ENCODE data around the gene APOL3. TPM values are rescaled to one million over a fixed set of nuclear protein-coding genes. Genes with fewer than 3 reads are reported as not detected.

The APOL3 gene
- total and polyA plus RNA-seq, 2 donors (not counting 3 experiments of a cell fraction or from before 2014, with no cell fraction given): 17.9 to 36.9 TPM

- dilution Hi-C loops (cut with MboI; ENCODE audit: extremely low pct_ligation_motif_present, low sequenced_read_pairs): no loop called here
- Histone ChIP-seq H3K9ac (replicated peaks; ENCODE audit: extremely low read depth, insufficient read depth, low read length) (no peak overlapping the region), H3K36me3 (ENCODE audit: control insufficient read depth in 2 of 2, extremely low read depth in 1 of 2, insufficient read depth in 2 of 2, low read length in 2 of 2) (no peaks in the 10 kb centered on the region), H3K9me1 (replicated peaks; ENCODE audit: control insufficient read depth, extremely low read depth, insufficient read depth, low read length) (no peaks in the 10 kb centered on the region), H3K27me3 (ENCODE audit: control insufficient read depth in 2 of 2, insufficient read depth in 2 of 2, low read length in 2 of 2) (peaks cover 0 to 6% of the 10 kb centered on the region in 2 experiments), H3K4me1 (ENCODE audit: control insufficient read depth, extremely low read depth, insufficient read depth, low read length) (peaks cover 33% of the 10 kb centered on the region), H3K27ac (ENCODE audit: insufficient read depth, low read depth, low read length) (no peak overlapping the region), H3K4me2 (ENCODE audit: insufficient read depth, low read length) (no peak overlapping the region), H3K4me3 (replicated peaks in 1 of 3; ENCODE audit: insufficient read depth in 1 of 3, low read depth in 1 of 3, low read length in 3 of 3) (no peak overlapping the region), H2AFZ (ENCODE audit: low read depth, low read length) (no peak overlapping the region), H3K79me2 (ENCODE audit: control insufficient read depth, insufficient read depth, low read length) (no peaks in the 10 kb centered on the region), H3K9me3 (replicated peaks; ENCODE audit: control insufficient read depth, insufficient read depth, low read length) (no peaks in the 10 kb centered on the region), H4K20me1 (replicated peaks; ENCODE audit: control insufficient read depth, extremely low read depth, insufficient read depth, low read length) (no peaks in the 10 kb centered on the region)
- ChIA-PET CTCF (interaction anchor here (0.7 to 4.5 kb wide), 26 partner anchors 8 to 791 kb away, joined by 3 to 48 read pairs (median 5); partner anchors contain the start of genes APOL1 and APOL2), POLR2A (no interaction called here)
- FAIRE-seq: no peak
- DNase-seq (ENCODE audit: low read depth, low spot score): no peak
- no TSS peak for BruUV-seq (replicated peaks)
- no peak for TF ChIP-seq EZH2 (IDR thresholded peaks at IDR 0.05; ENCODE audit: borderline replicate concordance, low read depth, low read length, severe bottlenecking)
- TF ChIP-seq GATA2 (IDR thresholded peaks at IDR 0.05; ENCODE audit: insufficient read depth, insufficient read length, low read depth, low read length): no peak
- no peak for TF ChIP-seq POLR2A (IDR thresholded peaks at IDR 0.05; ENCODE audit: low read depth, low read length)
- no peak for TF ChIP-seq POLR2AphosphoS5 (IDR thresholded peaks at IDR 0.05; ENCODE audit: insufficient read depth, low read depth, low read length)
- no peak for TF ChIP-seq MAX (IDR thresholded peaks at IDR 0.05; ENCODE audit: insufficient read depth, insufficient read length)
- no peak for TF ChIP-seq CTCF (IDR thresholded peaks at IDR 0.05; ENCODE audit: extremely low read depth in 1 of 2, insufficient read depth in 1 of 2, low read depth in 1 of 2, low read length in 2 of 2)
- no peak for TF ChIP-seq FOS (IDR thresholded peaks at IDR 0.05; ENCODE audit: borderline replicate concordance, insufficient read depth, low read length)
- TF ChIP-seq JUN (IDR thresholded peaks at IDR 0.05; ENCODE audit: borderline replicate concordance, insufficient read depth, insufficient read length, low read depth): no peak
- no peak for TF ChIP-seq MYC (IDR thresholded peaks at IDR 0.05; ENCODE audit: low read depth, low read length)
- intact Hi-C loops (cut with micrococcal nuclease): no loop called here
Measured at GRCh38 chr22:36194385-36194784, 33.8 kb upstream of the APOL3 start.

All from endothelial cell of umbilical vein (primary cell).